Endothelial cell of umbilical vein (primary cell): ENCODE data around the gene KCNE2. TPM values are rescaled to one million over a fixed set of nuclear protein-coding genes. Genes with fewer than 3 reads are reported as not detected.

ENCODE experiments used
- BruUV-seq: library from RNA; stranded (reverse); fragments of 400-500 nt; replicated peaks from 2 replicates; lab custom pipeline; 2021; lab: Mats Ljungman, UMichigan
- CTCF ChIA-PET: fragments of 300-600, 350-600 bp; sonication (Branson Sonifier 250); formaldehyde crosslinking; loops from one replicate; lab custom pipeline; 2021; ENCODE audit warnings: antibody characterized with exemption, inconsistent platforms; lab: Charles Lee
- POLR2A ChIA-PET: fragments of 300-600, 350-600 bp; sonication (Branson Sonifier 250); formaldehyde crosslinking; loops from one replicate; lab custom pipeline; 2021; ENCODE audit warnings: antibody characterized with exemption, inconsistent platforms; lab: Charles Lee
- DNase-seq: peaks from one replicate; pipeline ENCODE4 v3.0.0-alpha.2; 2011; ENCODE audit warnings: low read depth, low spot score
- FAIRE-seq: peaks from 2 replicates; lab custom pipeline; 2011; peaks lifted over from hg19 to GRCh38; lab: Jason Lieb, UNC
- H2AFZ ChIP-seq: 2 replicates; pipeline ENCODE4 v1.6.0; 2012; ENCODE audit warnings: low read depth, low read length, control low read depth, inconsistent platforms
- H3K27ac ChIP-seq: 2 replicates; pipeline ENCODE4 v1.5.1; 2011; ENCODE audit warnings: low read depth, mild to moderate bottlenecking, control low read depth, low read length, moderate library complexity; ENCODE audit not compliant: insufficient read depth
- H3K27me3 ChIP-seq, 2 experiments: 2 replicates each; pipeline versions ENCODE4 v1.6.0 to v1.6.1; 2011; ENCODE audit warnings: low read length in 2 of 2, mixed read lengths in 1 of 2; ENCODE audit not compliant: control insufficient read depth in 2 of 2, insufficient read depth in 2 of 2
- H3K36me3 ChIP-seq, 2 experiments: 2 replicates in 1 of 2; 3 replicates in 1 of 2; pipeline ENCODE4 v1.5.1; 2011; ENCODE audit warnings: low read length in 2 of 2, mild to moderate bottlenecking in 1 of 2, moderate library complexity in 1 of 2; ENCODE audit not compliant: control insufficient read depth in 2 of 2, insufficient read depth in 2 of 2; ENCODE audit errors: extremely low read depth in 1 of 2
- H3K4me1 ChIP-seq: 3 replicates; pipeline ENCODE4 v1.5.1; 2011; ENCODE audit warnings: mild to moderate bottlenecking, low read length; ENCODE audit not compliant: control insufficient read depth, insufficient read depth; ENCODE audit errors: extremely low read depth
- H3K4me2 ChIP-seq: 2 replicates; pipeline ENCODE4 v1.6.1; 2011; ENCODE audit warnings: low read length, control low read depth, mixed read lengths; ENCODE audit not compliant: insufficient read depth
- H3K4me3 ChIP-seq, 3 experiments: fragments of 200-600 bp in 1 of 3; sonication (generic), shearing (Covaris generic) in 1 of 3; replicated peaks in 1 of 3; 2 replicates each; pipeline ENCODE4 v1.5.1; 2011 to 2016; ENCODE audit warnings: control low read depth in 3 of 3, low read length in 3 of 3, mild to moderate bottlenecking in 2 of 3, inconsistent platforms in 1 of 3, low read depth in 1 of 3, moderate library complexity in 1 of 3; ENCODE audit not compliant: insufficient read depth in 1 of 3
- H3K79me2 ChIP-seq: 2 replicates; pipeline ENCODE4 v1.6.0; 2012; ENCODE audit warnings: low read length, inconsistent platforms; ENCODE audit not compliant: control insufficient read depth, insufficient read depth
- H3K9ac ChIP-seq: replicated peaks from 2 replicates; pipeline ENCODE3; 2011; ENCODE audit warnings: low read length, control low read depth; ENCODE audit not compliant: insufficient read depth; ENCODE audit errors: extremely low read depth
- H3K9me1 ChIP-seq: replicated peaks from 3 replicates; pipeline ENCODE4 v1.6.0; 2011; ENCODE audit warnings: mild to moderate bottlenecking, low read length; ENCODE audit not compliant: control insufficient read depth, insufficient read depth; ENCODE audit errors: extremely low read depth
- H3K9me3 ChIP-seq: replicated peaks from 2 replicates; pipeline ENCODE4 v1.5.1; 2012; ENCODE audit warnings: low read length, inconsistent platforms; ENCODE audit not compliant: control insufficient read depth, insufficient read depth
- H4K20me1 ChIP-seq: replicated peaks from 2 replicates; pipeline ENCODE3; 2011; ENCODE audit warnings: mild to moderate bottlenecking, low read length; ENCODE audit not compliant: control insufficient read depth, insufficient read depth; ENCODE audit errors: extremely low read depth
- EZH2 ChIP-seq: IDR thresholded peaks from 2 replicates; pipeline ENCODE4 v1.6.1; 2012; ENCODE audit warnings: borderline replicate concordance, low read depth, mild to moderate bottlenecking, moderate library complexity, low read length, inconsistent platforms; ENCODE audit not compliant: severe bottlenecking
- FOS ChIP-seq: IDR thresholded peaks from 2 replicates; pipeline ENCODE4 v1.6.1; 2011; ENCODE audit warnings: mild to moderate bottlenecking, low read length, moderate library complexity, borderline replicate concordance; ENCODE audit not compliant: insufficient read depth
- GATA2 ChIP-seq: IDR thresholded peaks from 2 replicates; pipeline ENCODE4 v1.7.0; 2011; ENCODE audit warnings: low read depth, mild to moderate bottlenecking, moderate library complexity, mixed read lengths, low read length; ENCODE audit not compliant: insufficient read length, insufficient read depth
- JUN ChIP-seq: IDR thresholded peaks from 2 replicates; pipeline ENCODE4 v1.6.1; 2011; ENCODE audit warnings: borderline replicate concordance, low read depth; ENCODE audit not compliant: insufficient read length, insufficient read depth
- MYC ChIP-seq: IDR thresholded peaks from one replicate; pipeline ENCODE4 v1.6.1; 2011; ENCODE audit warnings: mild to moderate bottlenecking, low read depth, low read length
- POLR2A ChIP-seq: IDR thresholded peaks from 2 replicates; pipeline ENCODE4 v1.6.1; 2012; ENCODE audit warnings: low read depth, mild to moderate bottlenecking, control low read depth, low read length
- POLR2AphosphoS5 ChIP-seq: IDR thresholded peaks from 2 replicates; pipeline ENCODE4 v1.6.1; 2012; ENCODE audit warnings: low read depth, mild to moderate bottlenecking, control low read depth, low read length, moderate library complexity; ENCODE audit not compliant: insufficient read depth
- dilution Hi-C: fragments of 300-500 bp; cut with MboI; formaldehyde crosslinking; loops from one replicate; pipeline ENCODE4 v1.15.0; 2019; ENCODE audit warnings: low sequenced_read_pairs; ENCODE audit not compliant: extremely low pct_ligation_motif_present
- intact Hi-C: fragments of 100-400 bp; cut with micrococcal nuclease; formaldehyde crosslinking; loops from one replicate; pipeline ENCODE4 v1.10.0; 2022
- polyA plus RNA-seq, 4 experiments: library from polyadenylated mRNA; depleted of rRNA in 3 of 4; stranded (reverse) in 3 of 4; unstranded in 1 of 4; fragments of >200 nt; gene quantifications; 2 replicates each; pipeline versions ENCODE4 v1.2.1 to v1.2.3, GENCODE V29; 2011 to 2012; ENCODE audit warnings: missing spikeins in 1 of 4
- total RNA-seq: library from RNA; stranded (reverse); gene quantifications from 2 replicates; pipeline ENCODE4 v1.2.3, GENCODE V29; 2021
- TF ChIP-seq, protein P1 (sequence below): IDR thresholded peaks from 2 replicates; pipeline ENCODE4 v1.6.1; 2011; ENCODE audit not compliant: insufficient read depth, insufficient read length
- TF ChIP-seq, protein P2 (sequence below), 2 donors: IDR thresholded peaks; 1 replicate in 1 of 2; 2 replicates in 1 of 2; pipeline ENCODE4 v1.5.1; 2011; ENCODE audit warnings: low read length in 2 of 2, mild to moderate bottlenecking in 2 of 2, moderate library complexity in 2 of 2, control low read depth in 1 of 2, inconsistent platforms in 1 of 2, low read depth in 1 of 2; ENCODE audit not compliant: insufficient read depth in 1 of 2; ENCODE audit errors: extremely low read depth in 1 of 2

KCNE2 gene
- total and polyA plus RNA-seq, 2 donors (not counting 3 experiments of a cell fraction or from before 2014, with no cell fraction given) = not detected

DNA sequence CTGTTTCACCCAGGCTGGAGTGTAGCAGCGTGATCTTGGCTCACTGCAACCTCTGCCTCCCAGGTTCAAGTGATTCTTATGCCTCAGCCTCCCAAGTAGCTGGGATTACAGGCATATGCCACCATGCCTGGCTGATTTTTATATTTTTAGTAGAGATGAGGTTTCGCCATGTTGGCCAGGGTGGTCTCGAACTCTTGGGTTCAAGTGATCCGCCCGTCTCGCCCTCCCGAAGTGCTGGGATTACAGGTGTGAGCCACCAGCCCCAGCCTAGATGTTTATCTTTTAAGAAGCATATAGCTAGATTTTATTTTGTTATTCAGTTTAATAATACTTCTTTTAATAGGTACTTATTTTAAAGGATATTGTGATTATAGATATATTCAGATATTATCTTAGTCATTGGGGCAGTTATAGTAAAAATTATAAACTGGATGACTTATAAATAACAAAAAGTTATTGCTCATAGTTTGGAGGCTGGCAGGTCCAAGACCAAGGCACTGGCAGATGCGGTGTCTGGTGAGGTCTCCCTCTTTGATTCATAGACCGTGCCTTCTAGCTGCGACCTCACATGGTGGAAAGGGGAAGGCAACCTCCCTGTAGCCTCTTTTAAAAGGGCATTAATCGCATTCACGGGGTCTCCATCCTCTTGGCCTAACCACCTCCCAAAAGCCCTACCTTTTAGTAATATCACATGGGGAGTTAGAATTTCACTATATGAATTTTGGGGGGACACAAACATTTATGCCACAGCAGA is 3.1 kb upstream of the KCNE2 start:
- FAIRE-seq = no peak
- CTCF ChIA-PET = interaction anchor here (2.3 to 22.9 kb wide), 3 partner anchors 13 to 439 kb away, joined by 8 to 867 read pairs (median 20); no protein-coding TSS in a partner anchor
- no TSS peak for BruUV-seq
- Histone ChIP-seq H3K4me1 (no peaks in the 10 kb centered on the region), H3K4me2 (no peak overlapping the region), H3K9me3 (no peaks in the 10 kb centered on the region), H3K9ac (no peak overlapping the region), H3K27me3 (peaks cover 12 to 21% of the 10 kb centered on the region in 2 experiments), H3K9me1 (no peaks in the 10 kb centered on the region), H3K36me3 (no peaks in the 10 kb centered on the region), H3K27ac (no peak overlapping the region), H2AFZ (no peak overlapping the region), H4K20me1 (no peaks in the 10 kb centered on the region), H3K4me3 (no peak overlapping the region), H3K79me2 (no peaks in the 10 kb centered on the region)
- intact Hi-C loops = no loop called here
- no peak for TF ChIP-seq JUN
- TF ChIP-seq, protein P1, sequence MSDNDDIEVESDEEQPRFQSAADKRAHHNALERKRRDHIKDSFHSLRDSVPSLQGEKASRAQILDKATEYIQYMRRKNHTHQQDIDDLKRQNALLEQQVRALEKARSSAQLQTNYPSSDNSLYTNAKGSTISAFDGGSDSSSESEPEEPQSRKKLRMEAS = no peak
- TF ChIP-seq POLR2A = no peak
- TF ChIP-seq, protein P2, sequence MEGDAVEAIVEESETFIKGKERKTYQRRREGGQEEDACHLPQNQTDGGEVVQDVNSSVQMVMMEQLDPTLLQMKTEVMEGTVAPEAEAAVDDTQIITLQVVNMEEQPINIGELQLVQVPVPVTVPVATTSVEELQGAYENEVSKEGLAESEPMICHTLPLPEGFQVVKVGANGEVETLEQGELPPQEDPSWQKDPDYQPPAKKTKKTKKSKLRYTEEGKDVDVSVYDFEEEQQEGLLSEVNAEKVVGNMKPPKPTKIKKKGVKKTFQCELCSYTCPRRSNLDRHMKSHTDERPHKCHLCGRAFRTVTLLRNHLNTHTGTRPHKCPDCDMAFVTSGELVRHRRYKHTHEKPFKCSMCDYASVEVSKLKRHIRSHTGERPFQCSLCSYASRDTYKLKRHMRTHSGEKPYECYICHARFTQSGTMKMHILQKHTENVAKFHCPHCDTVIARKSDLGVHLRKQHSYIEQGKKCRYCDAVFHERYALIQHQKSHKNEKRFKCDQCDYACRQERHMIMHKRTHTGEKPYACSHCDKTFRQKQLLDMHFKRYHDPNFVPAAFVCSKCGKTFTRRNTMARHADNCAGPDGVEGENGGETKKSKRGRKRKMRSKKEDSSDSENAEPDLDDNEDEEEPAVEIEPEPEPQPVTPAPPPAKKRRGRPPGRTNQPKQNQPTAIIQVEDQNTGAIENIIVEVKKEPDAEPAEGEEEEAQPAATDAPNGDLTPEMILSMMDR (IDR thresholded peaks at IDR 0.05; ENCODE audit: extremely low read depth in 1 of 2, insufficient read depth in 1 of 2, low read depth in 1 of 2, low read length in 2 of 2) = no peak
- POLR2A ChIA-PET = no interaction called here
- DNase-seq = no peak
- dilution Hi-C loops = no loop called here

GRCh38 chr21:34362136-34362444 is 1.7 kb upstream of the KCNE2 start:
- H4K20me1 ChIP-seq = no peaks in the 10 kb centered on the region
- intact Hi-C loops = loop anchor here (1.0 kb wide), 1 partner anchor 268 kb away; no protein-coding TSS in a partner anchor

More at GRCh38 chr21:34362136-34362444, 1.7 kb upstream of the KCNE2 start:
- H2AFZ ChIP-seq = peak overlapping the region; percentile 21
- H3K4me2 ChIP-seq = no peak overlapping the region
- H3K27ac ChIP-seq = no peak overlapping the region
- no peaks in the 10 kb centered on the region for H3K79me2 ChIP-seq
- H3K9me1 ChIP-seq = no peaks in the 10 kb centered on the region
- H3K9me3 ChIP-seq = no peaks in the 10 kb centered on the region
- DNase-seq = no peak
- TF ChIP-seq POLR2A (no peak), GATA2 (no peak), POLR2AphosphoS5 (no peak), MYC (no peak), EZH2 (no peak), JUN (no peak), FOS (no peak)
- TF ChIP-seq, protein P1 = no peak
- TF ChIP-seq, protein P2 (IDR thresholded peaks at IDR 0.05; ENCODE audit: extremely low read depth in 1 of 2, insufficient read depth in 1 of 2, low read depth in 1 of 2, low read length in 2 of 2) = no peak
- H3K27me3 ChIP-seq = peaks cover 8 to 17% of the 10 kb centered on the region in 2 experiments
- FAIRE-seq = no peak
- CTCF ChIA-PET = interaction anchor here (0.6 to 22.9 kb wide), 18 partner anchors 8 to 1665 kb away, joined by 3 to 867 read pairs (median 4); no protein-coding TSS in a partner anchor
- POLR2A ChIA-PET = no interaction called here
- no peaks in the 10 kb centered on the region for H3K36me3 ChIP-seq
- no peak overlapping the region for H3K4me3 ChIP-seq
- dilution Hi-C loops = no loop called here
- no peak overlapping the region for H3K9ac ChIP-seq
- H3K4me1 ChIP-seq = no peaks in the 10 kb centered on the region
- no TSS peak for BruUV-seq
